T-helper 2 cell treated with Interferon-gamma antibody and Interleukin-4, amounts not matched to agents 5 μg/mL and 100 μg/mL, for 36 hours (primary cell): ENCODE measurements around the gene KCNIP1.

Source experiments
- DNase-seq: peaks from one replicate; pipeline ENCODE4 v3.0.0; 2021; ENCODE audit warnings: low spot score
- H3K27ac Mint-ChIP-seq: one replicate; pipeline ENCODE4 v1.8.0; 2021; ENCODE audit warnings: mild to moderate bottlenecking, mixed read lengths
- H3K27me3 Mint-ChIP-seq: one replicate; pipeline ENCODE4 v1.8.0; 2021; ENCODE audit warnings: low read depth, mixed read lengths
- H3K36me3 Mint-ChIP-seq: one replicate; pipeline ENCODE4 v1.8.0; 2021; ENCODE audit warnings: low read depth, mixed read lengths
- H3K4me1 Mint-ChIP-seq: one replicate; pipeline ENCODE4 v1.8.0; 2021; ENCODE audit warnings: low read depth, mixed read lengths
- H3K4me3 Mint-ChIP-seq: one replicate; pipeline ENCODE4 v1.8.0; 2022; ENCODE audit warnings: mild to moderate bottlenecking, moderate library complexity, mixed read lengths
- H3K9me3 Mint-ChIP-seq: one replicate; pipeline ENCODE4 v1.8.0; 2021; ENCODE audit warnings: mixed read lengths

The KCNIP1 gene

DNA sequence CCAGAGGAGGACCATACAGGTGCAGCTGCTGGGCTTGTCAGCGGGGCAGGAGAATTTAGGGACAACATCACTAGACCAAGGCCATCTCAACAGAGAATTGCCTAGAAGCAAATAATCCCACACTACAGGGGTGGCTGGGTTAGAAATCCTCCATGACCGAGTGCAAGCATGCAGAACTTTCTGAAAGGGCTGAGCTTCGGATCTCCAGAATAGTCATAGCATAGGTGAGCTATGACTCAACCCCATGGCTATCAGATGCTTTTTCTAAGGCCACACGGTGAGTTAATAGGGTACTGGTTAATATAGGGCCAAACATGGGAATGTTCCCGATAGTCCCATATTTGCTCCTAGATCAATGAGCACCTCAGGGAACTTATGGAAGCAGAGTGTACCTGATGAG is 4.2 kb downstream of the KCNIP1 start:
- no peak overlapping the region for H3K4me3 Mint-ChIP-seq
- H3K36me3 Mint-ChIP-seq, result no peaks in the 10 kb centered on the region
- no peaks in the 10 kb centered on the region for H3K9me3 Mint-ChIP-seq
- no peak for DNase-seq
- H3K4me1 Mint-ChIP-seq, result no peaks in the 10 kb centered on the region
- H3K27me3 Mint-ChIP-seq, result peaks cover 30% of the 10 kb centered on the region
- no peak overlapping the region for H3K27ac Mint-ChIP-seq

DNA sequence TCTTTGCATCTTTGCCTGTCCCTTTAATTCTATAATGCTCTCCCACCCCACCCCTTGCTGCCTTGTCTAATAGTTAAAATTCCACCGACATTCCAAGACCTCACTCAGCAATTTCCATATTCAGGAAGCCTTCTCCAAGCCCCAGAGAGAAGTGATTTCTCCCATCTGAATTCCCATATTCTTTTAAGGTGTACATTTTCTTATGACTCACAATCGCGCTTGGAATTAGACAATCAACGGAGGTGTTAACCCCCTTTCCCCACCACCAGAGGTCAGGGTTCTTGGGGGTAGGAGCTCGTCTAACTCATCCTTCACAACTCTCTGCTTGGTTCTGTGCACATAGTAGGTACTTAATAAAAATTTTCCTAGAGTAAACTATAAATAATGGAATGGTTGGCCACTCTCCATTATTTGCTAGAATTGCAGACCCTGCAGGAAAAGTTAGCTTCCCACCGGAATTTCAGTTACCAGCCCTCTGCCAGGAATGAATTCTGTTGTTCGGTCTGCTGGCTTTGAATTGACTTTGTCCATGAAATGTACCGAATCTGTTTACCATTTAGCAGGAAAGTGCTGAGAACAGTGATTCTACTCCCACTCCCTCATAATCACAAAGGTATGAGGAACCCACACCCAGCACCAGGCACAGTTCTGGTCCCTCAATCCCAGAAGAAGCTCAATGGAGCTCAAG is 5.0 kb downstream of the KCNIP1 start:
- no peaks in the 10 kb centered on the region for H3K4me1 Mint-ChIP-seq
- no peaks in the 10 kb centered on the region for H3K36me3 Mint-ChIP-seq
- H3K4me3 Mint-ChIP-seq, result no peak overlapping the region
- H3K27me3 Mint-ChIP-seq, result peaks cover 25% of the 10 kb centered on the region
- DNase-seq, result no peak
- H3K27ac Mint-ChIP-seq, result no peak overlapping the region
- no peaks in the 10 kb centered on the region for H3K9me3 Mint-ChIP-seq

DNA sequence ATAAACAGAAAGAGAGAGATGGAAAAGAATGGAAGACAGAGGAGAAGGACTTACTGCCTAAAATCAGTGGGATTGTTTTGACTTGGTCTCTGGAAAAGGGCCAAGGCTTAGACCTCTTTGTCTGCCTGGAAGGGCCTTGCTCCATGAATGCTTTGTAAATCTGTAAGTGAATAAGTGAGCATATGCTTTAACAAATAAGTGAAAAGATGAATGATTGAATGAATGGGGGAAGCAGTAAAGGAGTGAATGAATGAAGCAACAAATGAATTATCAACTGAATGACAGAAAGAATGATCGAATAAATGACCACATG is 5.5 kb downstream of the KCNIP1 start:
- H3K27ac Mint-ChIP-seq, result no peak overlapping the region

GRCh38 chr5:170510126-170510525 is 6.3 kb downstream of the KCNIP1 start:
- peaks cover 18% of the 10 kb centered on the region for H3K27me3 Mint-ChIP-seq
- H3K9me3 Mint-ChIP-seq, result no peaks in the 10 kb centered on the region
- H3K4me3 Mint-ChIP-seq, result no peak overlapping the region
- no peaks in the 10 kb centered on the region for H3K4me1 Mint-ChIP-seq
- no peak for DNase-seq
- H3K36me3 Mint-ChIP-seq, result no peaks in the 10 kb centered on the region
- H3K27ac Mint-ChIP-seq, result no peak overlapping the region

More for the DNA sequence above, 5.5 kb downstream of the KCNIP1 start:
- no peak for DNase-seq
- Mint-ChIP-seq H3K36me3 (no peaks in the 10 kb centered on the region), H3K27me3 (peaks cover 25% of the 10 kb centered on the region), H3K4me1 (no peaks in the 10 kb centered on the region), H3K4me3 (no peak overlapping the region), H3K9me3 (no peaks in the 10 kb centered on the region)

DNA sequence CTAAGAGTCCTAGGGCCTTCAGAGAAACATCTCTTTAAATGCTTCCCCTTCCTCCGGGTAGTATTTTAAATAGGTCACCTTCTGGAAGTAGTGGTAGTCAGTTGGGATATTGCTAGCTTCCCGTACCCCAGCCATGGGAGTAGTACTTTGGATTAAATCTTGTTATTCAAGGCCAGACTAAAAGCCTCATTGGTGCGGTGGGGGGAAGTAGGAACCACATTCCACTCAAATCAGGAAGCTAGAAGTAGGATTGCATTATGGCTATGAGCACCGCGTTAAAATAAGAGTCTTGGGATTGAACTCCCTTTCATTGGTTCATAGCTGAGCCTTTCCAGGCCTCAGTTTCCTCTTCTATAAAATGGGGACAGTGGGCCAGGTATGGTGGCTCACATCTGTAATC is 6.7 kb downstream of the KCNIP1 start:
- Mint-ChIP-seq H3K27me3 (peaks cover 13% of the 10 kb centered on the region), H3K9me3 (no peaks in the 10 kb centered on the region), H3K4me1 (no peaks in the 10 kb centered on the region), H3K36me3 (no peaks in the 10 kb centered on the region), H3K4me3 (no peak overlapping the region), H3K27ac (no peak overlapping the region)
- DNase-seq, result no peak

GRCh38 chr5:170511551-170512258 is 7.9 kb downstream of the KCNIP1 start:
- no peak for DNase-seq
- no peaks in the 10 kb centered on the region for H3K9me3 Mint-ChIP-seq
- H3K4me1 Mint-ChIP-seq, result no peaks in the 10 kb centered on the region
- H3K4me3 Mint-ChIP-seq, result no peak overlapping the region
- no peak overlapping the region for H3K27ac Mint-ChIP-seq
- H3K27me3 Mint-ChIP-seq, result peaks cover 9% of the 10 kb centered on the region
- H3K36me3 Mint-ChIP-seq, result no peaks in the 10 kb centered on the region

DNA sequence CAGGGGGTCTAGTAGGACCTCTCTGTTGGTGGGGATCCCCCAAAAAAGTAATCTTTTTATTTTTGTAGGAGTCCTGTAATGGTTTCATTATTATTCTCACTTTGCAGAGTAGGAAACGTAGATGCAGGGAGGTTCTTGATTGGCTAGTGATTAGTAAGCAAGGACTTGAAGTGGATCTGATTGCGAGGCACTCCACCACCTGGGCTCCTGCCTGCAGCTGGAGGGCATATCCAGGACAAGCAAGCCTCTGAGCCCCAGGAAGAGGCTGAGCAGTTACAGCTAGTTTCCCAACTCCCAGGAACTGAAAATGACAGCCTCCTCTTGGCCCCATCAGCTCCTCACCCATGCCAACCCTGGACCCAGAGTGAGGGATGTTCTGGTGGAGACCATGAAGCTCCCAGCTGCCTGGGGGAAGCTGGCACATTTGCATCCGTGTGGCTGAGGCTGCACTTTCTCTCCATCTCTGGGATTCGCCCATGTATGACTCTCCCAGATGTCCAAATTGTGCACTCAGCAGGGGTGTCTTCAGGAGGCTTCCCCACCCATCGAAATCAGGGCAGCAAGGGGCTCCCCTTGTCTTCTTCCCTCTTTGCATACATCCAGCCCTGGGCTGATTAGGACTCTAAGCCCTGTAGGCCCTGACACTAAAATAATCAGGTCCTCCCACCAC is 10.2 kb downstream of the KCNIP1 start:
- H3K27me3 Mint-ChIP-seq, result no peaks in the 10 kb centered on the region
- no peaks in the 10 kb centered on the region for H3K9me3 Mint-ChIP-seq
- no peak overlapping the region for H3K27ac Mint-ChIP-seq
- H3K4me3 Mint-ChIP-seq, result no peak overlapping the region
- DNase-seq, result no peak
- H3K4me1 Mint-ChIP-seq, result no peaks in the 10 kb centered on the region
- no peaks in the 10 kb centered on the region for H3K36me3 Mint-ChIP-seq

DNA sequence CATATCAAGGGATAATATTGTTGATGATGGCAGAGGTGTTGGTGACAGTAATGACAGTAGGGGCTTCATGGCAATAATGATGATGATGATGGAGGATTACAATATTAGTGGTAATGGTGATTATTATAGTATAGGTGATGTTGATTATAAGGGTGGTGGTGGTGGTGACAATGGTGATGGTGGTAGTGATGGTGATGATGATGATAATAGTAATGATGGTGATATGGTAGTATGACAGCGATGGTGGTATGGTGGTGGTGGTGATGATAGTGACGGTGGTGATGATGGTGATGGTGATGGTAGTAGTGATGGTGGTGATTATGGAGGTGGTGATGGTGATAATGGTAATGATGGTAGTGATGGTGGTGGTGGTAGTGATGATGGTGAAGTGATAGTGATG is 13.6 kb downstream of the KCNIP1 start:
- Mint-ChIP-seq H3K4me1 (no peaks in the 10 kb centered on the region), H3K27me3 (no peaks in the 10 kb centered on the region), H3K9me3 (no peaks in the 10 kb centered on the region)

GRCh38 chr5:170518277-170518676 is 14.5 kb downstream of the KCNIP1 start:
- DNase-seq, result no peak
- Mint-ChIP-seq H3K27me3 (no peaks in the 10 kb centered on the region), H3K27ac (no peak overlapping the region), H3K36me3 (no peaks in the 10 kb centered on the region), H3K9me3 (no peaks in the 10 kb centered on the region), H3K4me3 (no peak overlapping the region), H3K4me1 (no peaks in the 10 kb centered on the region)

More for the DNA sequence above, 13.6 kb downstream of the KCNIP1 start:
- H3K27ac Mint-ChIP-seq, result no peak overlapping the region
- H3K4me3 Mint-ChIP-seq, result no peak overlapping the region
- no peaks in the 10 kb centered on the region for H3K36me3 Mint-ChIP-seq
- no peak for DNase-seq

- H3K9me3 Mint-ChIP-seq, result no peaks in the 10 kb centered on the region
- H3K4me3 Mint-ChIP-seq, result no peak overlapping the region
- no peaks in the 10 kb centered on the region for H3K36me3 Mint-ChIP-seq
- no peak for DNase-seq
- no peaks in the 10 kb centered on the region for H3K27me3 Mint-ChIP-seq
- H3K27ac Mint-ChIP-seq, result no peak overlapping the region
- no peaks in the 10 kb centered on the region for H3K4me1 Mint-ChIP-seq
Measured at GRCh38 chr5:170519549-170519948, 15.7 kb downstream of the KCNIP1 start.

- DNase-seq, result no peak
- Mint-ChIP-seq H3K36me3 (no peaks in the 10 kb centered on the region), H3K4me3 (no peak overlapping the region), H3K9me3 (no peaks in the 10 kb centered on the region), H3K27me3 (no peaks in the 10 kb centered on the region), H3K27ac (no peak overlapping the region), H3K4me1 (no peaks in the 10 kb centered on the region)
Measured at GRCh38 chr5:170520372-170520771, 16.6 kb downstream of the KCNIP1 start.

GRCh38 chr5:170522211-170523141 is 18.7 kb downstream of the KCNIP1 start:
- DNase-seq, result no peak
- Mint-ChIP-seq H3K27me3 (no peaks in the 10 kb centered on the region), H3K36me3 (no peaks in the 10 kb centered on the region), H3K9me3 (no peaks in the 10 kb centered on the region), H3K4me3 (no peak overlapping the region), H3K4me1 (no peaks in the 10 kb centered on the region), H3K27ac (no peak overlapping the region)

- no peaks in the 10 kb centered on the region for H3K27me3 Mint-ChIP-seq
- H3K4me3 Mint-ChIP-seq, result no peak overlapping the region
- no peaks in the 10 kb centered on the region for H3K36me3 Mint-ChIP-seq
- H3K4me1 Mint-ChIP-seq, result no peaks in the 10 kb centered on the region
- H3K27ac Mint-ChIP-seq, result no peak overlapping the region
- no peak for DNase-seq
- H3K9me3 Mint-ChIP-seq, result no peaks in the 10 kb centered on the region
Measured at GRCh38 chr5:170523142-170523551, 19.3 kb downstream of the KCNIP1 start.

GRCh38 chr5:170523830-170524229 is 20.0 kb downstream of the KCNIP1 start:
- H3K4me3 Mint-ChIP-seq, result no peak overlapping the region

More at GRCh38 chr5:170523830-170524229, 20.0 kb downstream of the KCNIP1 start:
- Mint-ChIP-seq H3K4me1 (no peaks in the 10 kb centered on the region), H3K9me3 (no peaks in the 10 kb centered on the region), H3K27me3 (no peaks in the 10 kb centered on the region), H3K27ac (no peak overlapping the region), H3K36me3 (no peaks in the 10 kb centered on the region)
- no peak for DNase-seq
